OCI-LY1 (cell line): ENCODE measurements around the gene UBL3.

Experiments
- CTCF ChIP-seq: fragments of 200-600 bp; sonication (generic), shearing (Covaris generic); IDR thresholded peaks from 2 replicates; pipeline ENCODE4 v1.5.1; 2017; ENCODE audit warnings: mild to moderate bottlenecking, antibody characterized with exemption, low read length, moderate library complexity, mixed read lengths
- EZH2 ChIP-seq: fragments of 200-600 bp; sonication (generic), shearing (Covaris generic); IDR thresholded peaks from 2 replicates; pipeline ENCODE4 v1.8.0; 2017; ENCODE audit warnings: borderline replicate concordance, mixed run types, mild to moderate bottlenecking, antibody characterized with exemption, low read length, moderate library complexity, mixed read lengths

- TF ChIP-seq EZH2: no peak
- TF ChIP-seq CTCF: no peak
Observed at GRCh38 chr13:29816715-29817114, 33.7 kb downstream of the UBL3 start.
